Measurements from ENCODE around the gene NMNAT2. TPM values are rescaled to one million over a fixed set of nuclear protein-coding genes. Genes with fewer than 3 reads are reported as not detected.
"Not testable (repeated sequence)": the region's sequence is repeated elsewhere in the genome, so short reads cannot be mapped to it uniquely, and the experiment has no call there.

The NMNAT2 gene
- polyA plus RNA-seq, 4 donors = 2.2 to 4.2 (median 3.6) TPM

DNA sequence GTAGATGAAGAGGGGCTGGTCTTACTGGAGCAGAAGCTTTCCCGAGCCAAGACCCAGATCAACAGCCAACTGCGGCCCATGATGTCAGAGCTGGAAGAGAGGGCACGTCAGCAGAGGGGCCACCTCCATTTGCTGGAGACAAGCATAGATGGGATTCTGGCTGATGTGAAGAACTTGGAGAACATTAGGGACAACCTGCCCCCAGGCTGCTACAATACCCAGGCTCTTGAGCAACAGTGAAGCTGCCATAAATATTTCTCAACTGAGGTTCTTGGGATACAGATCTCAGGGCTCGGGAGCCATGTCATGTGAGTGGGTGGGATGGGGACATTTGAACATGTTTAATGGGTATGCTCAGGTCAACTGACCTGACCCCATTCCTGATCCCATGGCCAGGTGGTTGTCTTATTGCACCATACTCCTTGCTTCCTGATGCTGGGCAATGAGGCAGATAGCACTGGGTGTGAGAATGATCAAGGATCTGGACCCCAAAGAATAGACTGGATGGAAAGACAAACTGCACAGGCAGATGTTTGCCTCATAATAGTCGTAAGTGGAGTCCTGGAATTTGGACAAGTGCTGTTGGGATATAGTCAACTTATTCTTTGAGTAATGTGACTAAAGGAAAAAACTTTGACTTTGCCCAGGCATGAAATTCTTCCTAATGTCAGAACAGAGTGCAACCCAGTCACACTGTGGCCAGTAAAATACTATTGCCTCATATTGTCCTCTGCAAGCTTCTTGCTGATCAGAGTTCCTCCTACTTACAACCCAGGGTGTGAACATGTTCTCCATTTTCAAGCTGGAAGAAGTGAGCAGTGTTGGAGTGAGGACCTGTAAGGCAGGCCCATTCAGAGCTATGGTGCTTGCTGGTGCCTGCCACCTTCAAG is 174.8 kb downstream of the NMNAT2 start:
- DNase-seq (ENCODE audit: low read depth in 4 of 4, low spot score in 2 of 4) = no peak

DNA sequence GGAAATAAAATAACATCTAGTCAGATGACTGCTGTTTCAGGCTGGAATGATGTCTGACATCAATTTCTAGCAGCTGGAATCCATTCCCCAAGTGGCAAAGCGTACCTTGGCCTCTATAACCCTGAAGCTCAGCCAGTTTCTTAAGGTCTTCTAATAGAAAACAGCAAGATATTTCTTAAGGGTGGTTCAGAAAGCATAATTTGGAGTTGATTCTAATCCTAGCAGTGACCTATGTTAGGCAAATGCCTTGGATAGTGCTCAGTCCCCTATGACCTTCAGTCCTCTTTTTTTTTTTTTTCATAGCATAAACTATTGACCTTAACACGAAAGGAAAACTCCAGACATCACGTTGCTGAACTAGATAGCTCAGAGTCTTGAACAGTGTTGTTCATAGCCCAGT is 175.6 kb downstream of the NMNAT2 start:
- no peak for DNase-seq (ENCODE audit: low read depth in 4 of 4, low spot score in 2 of 4)

DNA sequence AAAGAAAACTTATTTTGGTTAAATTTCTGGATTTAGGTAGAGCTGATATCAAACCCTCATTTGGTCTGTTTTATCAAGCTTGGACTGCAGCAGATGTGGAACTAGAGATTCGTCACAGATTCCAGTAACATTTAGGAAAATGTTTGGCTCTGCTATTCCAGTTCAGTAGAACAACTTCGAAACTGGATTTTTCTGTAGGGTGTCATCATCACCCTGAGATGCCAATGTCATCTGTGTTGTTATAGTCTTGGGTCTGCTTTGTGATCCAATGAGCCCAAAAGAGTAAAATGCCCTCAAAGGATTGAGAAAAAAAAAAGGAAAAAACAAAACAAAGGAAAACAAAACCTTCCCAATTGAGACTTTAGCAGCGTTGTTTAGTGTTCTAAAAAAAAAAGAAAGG is 176.7 kb downstream of the NMNAT2 start:
- DNase-seq (ENCODE audit: low read depth in 4 of 4, low spot score in 2 of 4) = no peak

DNA sequence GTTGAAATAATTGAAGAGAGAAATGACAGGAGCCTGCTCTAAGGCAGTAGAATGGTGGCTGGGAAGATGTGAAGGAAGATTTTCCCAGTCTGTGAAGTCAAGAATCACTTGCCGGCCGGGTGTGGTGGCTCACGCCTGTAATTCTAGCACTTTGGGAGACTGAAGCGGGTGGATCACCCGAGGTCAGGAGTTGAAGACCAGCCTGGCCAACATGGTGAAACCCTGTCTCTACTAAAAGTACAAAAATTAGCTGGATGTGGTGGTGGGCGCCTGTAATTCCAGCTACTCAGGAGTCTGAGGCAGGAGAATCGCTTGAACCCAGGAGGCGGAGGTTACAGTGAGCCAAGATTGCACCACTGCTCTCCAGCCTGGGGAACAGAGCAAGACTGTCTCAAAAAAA is 177.3 kb downstream of the NMNAT2 start:
- not testable (repeated sequence) for DNase-seq (ENCODE audit: low read depth in 4 of 4, low spot score in 2 of 4)

DNA sequence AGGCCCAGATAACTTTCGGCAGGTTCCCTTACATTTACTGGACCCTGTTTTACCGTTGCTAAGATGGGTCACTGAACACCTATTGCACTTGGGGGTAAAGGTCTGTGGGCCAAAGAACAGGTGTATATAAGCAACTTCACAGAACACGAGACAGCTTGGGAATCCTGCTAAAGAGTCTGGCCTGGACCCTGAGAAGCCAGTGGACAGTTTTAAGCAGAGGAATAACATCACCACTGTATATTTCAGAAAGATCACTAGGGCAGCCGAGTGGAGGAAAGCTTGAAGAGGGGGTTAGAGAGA is 177.7 kb downstream of the NMNAT2 start:
- no peak for DNase-seq (ENCODE audit: low read depth in 4 of 4, low spot score in 2 of 4)

DNA sequence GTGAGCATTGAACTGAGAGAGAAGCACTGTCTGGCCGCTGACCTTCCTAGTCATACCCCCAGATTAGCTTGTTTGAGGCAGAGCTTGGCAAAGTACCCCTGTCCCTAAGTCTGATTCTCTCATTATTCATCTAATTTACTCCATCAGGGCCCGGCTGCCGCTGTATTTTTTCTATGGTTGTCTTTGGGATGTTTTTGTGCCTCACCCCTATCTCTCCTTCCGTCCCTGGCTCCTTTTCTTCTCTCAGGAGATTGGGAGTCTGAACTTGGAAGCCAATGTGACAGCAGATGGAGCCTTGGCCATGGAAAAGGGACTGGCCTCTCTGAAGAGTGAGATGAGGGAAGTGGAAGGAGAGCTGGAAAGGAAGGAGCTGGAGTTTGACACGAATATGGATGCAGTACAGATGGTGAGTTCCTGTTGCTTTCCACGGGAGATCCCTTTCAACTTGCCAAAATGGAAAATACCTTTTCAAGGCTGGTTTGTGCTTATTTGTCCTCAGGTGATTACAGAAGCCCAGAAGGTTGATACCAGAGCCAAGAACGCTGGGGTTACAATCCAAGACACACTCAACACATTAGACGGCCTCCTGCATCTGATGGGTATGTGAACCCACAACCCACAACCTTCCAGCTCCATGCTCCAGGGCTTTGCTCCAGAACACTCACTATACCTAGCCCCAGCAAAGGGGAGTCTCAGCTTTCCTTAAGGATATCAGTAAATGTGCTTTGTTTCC is 178.2 kb downstream of the NMNAT2 start:
- DNase-seq (ENCODE audit: low read depth in 4 of 4, low spot score in 2 of 4) = no peak

DNA sequence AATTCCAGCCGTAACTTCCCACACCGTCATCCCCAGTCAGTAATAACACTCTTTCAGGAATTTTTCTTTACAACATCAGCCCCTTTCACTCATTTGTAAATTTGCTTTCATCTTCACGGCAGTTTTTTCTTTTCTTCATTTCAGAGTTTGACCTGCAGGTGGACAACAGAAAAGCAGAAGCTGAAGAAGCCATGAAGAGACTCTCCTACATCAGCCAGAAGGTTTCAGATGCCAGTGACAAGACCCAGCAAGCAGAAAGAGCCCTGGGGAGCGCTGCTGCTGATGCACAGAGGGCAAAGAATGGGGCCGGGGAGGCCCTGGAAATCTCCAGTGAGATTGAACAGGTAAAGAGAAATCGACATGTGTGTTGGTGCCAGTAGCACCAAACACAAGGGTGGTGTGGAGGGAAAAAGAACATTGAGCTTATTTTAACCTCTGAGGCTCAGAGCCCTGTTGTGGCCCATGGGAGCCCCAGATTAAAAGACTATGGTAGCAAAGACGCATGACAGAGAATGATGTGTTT is 178.9 kb downstream of the NMNAT2 start:
- DNase-seq (ENCODE audit: low read depth in 4 of 4, low spot score in 2 of 4) = no peak

DNA sequence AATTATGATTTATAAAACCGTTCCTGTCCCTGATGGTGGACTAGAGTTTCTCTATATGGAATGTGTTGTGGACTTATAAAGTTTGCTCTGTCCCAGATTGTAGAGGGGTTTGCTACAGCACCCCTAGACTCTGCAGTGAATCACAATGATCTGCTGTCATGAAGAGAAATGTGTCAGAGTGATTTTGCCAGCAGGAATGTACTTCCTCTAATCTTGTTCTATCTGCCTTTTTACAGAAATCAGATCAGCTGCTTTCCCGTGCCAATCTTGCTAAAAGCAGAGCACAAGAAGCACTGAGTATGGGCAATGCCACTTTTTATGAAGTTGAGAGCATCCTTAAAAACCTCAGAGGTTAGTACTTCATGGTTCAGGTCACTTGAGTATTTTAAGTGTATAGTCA is 180.1 kb downstream of the NMNAT2 start:
- no peak for DNase-seq (ENCODE audit: low read depth in 4 of 4, low spot score in 2 of 4)

DNA sequence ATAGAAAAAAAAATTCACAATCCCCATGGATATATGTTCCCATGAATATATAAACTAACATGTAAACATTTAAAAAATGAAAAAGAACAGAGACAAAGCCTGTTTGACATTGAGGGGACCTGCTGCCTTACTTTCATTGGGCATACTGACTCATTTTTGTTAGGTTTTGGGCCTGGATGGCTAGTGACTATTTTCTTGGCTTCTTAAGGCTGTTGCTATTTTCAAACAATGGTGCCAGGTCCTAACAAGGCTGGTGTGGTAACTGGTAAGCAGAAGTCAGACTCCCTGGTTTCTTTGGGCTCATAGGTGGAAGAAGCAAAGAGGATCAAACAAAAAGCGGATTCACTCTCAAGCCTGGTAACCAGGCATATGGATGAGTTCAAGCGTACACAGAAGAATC is 181.1 kb downstream of the NMNAT2 start:
- DNase-seq (ENCODE audit: low read depth in 4 of 4, low spot score in 2 of 4) = no peak

DNA sequence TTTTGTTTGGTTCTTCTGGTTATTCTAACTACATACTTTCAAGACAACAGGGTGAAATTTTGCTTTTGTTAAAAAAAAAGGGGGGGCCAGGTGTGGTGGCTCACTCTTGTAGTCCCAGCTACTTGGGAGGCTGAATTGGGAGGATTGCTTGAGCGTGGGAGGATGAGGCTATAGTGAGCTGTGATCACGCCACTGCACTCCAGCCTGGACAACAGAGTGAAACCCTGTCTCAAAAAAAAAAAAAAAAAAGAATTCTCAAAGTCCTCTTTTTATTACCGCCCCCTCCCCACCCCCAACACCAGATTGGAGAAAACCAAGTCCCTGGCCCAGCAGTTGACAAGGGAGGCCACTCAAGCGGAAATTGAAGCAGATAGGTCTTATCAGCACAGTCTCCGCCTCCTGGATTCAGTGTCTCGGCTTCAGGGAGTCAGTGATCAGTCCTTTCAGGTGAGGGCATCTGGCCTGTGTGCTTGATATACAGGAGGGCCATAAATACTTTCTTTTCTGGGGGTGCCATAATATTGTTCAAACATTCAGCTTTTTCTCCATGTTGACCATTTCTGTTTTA is 181.9 kb downstream of the NMNAT2 start:
- DNase-seq (ENCODE audit: low read depth in 4 of 4, low spot score in 2 of 4) = no peak

DNA sequence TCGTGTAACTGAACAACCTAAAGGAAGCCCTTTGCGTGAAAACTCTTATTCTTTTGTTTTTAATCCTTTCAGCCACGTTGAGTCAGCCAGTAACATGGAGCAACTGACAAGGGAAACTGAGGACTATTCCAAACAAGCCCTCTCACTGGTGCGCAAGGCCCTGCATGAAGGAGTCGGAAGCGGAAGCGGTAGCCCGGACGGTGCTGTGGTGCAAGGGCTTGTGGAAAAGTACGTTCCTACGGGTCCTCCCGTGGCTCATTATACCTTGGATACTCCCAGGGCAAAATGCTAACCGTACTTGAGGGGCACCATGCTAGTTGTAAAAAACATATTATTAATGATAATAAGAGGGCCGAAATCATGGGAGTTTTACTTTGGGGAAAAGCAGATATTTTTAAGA is 182.7 kb downstream of the NMNAT2 start:
- no peak for DNase-seq (ENCODE audit: low read depth in 4 of 4, low spot score in 2 of 4)

DNA sequence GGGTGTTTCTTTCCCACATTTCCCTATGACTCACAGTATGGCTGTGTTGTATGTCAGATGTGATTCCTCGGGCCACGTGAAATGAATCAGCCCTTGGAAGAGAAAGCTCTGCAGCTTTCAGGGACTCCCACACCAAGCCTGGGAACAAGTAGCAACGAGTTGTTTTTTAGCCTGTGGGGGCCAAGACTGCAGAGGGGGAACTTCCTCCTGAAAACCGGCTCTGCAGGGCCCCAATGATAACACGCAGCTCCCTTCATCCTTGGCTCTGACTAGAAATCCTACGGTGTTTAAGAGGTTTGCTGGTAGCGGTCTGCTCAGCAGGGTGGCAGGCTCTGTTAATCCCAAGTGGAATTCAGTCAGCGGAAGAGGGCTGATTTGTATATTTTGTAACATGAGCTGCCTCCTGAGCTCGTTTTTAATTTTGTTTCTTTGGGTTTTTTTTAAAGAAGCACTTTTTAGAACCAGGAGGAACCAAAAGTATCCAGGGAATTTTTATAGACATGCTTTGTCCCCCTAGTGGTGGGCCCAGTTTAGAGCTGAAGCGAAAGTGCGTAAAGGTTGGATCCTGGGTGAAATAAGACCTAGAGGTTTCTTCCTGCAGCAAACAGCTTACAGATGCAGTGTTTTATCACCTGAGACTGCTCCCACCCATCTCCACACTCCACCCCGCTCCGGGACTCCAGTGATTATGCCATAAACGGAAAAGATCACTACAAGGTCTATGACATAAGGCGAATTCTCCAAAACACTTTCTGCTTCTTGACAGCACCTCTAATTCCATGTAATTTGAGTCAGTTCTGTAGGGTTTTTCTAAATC is 183.3 kb downstream of the NMNAT2 start:
- peak in 3 of 4 donors; percentile 63 to 72 (median 63) for DNase-seq (ENCODE audit: low read depth in 4 of 4, low spot score in 2 of 4)

DNA sequence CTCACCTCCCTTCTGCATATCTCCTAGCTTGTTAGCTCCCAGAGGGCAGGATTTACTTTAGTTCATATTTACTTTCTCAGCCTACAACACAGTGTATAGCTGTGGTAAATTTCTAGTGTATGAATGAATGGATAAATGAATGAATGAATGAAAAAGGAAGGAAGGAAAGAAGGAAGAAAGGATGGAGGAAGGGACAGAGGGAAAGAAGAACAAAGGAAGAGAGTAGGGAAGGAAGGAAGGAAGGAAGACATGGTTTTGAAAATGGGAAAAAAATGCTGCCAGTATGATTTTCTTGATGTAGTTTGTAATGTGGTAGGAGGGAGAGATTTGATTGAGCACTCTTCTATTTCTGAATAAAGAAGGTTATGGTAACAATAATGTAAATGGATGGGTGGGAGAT is 185.1 kb downstream of the NMNAT2 start:
- no peak for DNase-seq (ENCODE audit: low read depth in 4 of 4, low spot score in 2 of 4)

DNA sequence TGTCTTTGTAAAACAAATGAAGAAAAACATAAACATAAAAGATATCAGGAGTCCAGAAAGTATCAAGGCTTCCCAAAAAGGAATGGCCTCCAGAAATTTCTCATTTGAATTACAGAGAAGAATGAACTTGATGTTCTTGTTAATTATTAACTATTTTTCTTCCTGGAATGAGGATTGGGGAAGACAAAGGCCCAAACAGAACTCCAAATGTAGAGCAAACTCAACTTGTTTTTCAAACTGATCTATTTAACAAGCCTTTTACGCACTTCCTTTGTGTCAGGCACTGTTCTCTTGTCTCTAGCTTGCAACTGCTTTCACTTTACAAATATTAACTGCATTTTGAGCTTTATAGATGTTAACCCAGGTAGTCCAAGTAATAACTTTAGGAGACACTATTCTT is 186.6 kb downstream of the NMNAT2 start:
- DNase-seq (ENCODE audit: low read depth in 4 of 4, low spot score in 2 of 4) = no peak

DNA sequence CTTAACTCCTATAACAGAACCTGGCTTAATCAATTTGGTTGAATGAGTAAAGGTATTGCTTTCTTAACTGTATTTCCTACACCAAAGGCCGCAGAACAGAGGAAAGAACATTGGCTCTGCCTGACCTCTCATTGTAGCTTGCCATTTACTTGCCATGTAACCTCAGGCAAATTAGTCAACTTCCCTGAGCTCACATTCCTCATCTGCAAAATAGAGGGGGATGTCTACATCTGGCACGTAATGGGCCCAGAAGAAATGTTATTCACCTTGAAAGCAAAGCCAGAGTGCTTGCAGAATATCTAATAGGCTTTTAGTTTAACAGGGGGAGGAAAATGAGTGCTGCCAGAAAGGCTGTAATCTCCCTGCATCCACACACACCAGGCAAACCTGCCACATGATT is 187.8 kb downstream of the NMNAT2 start:
- no peak for DNase-seq (ENCODE audit: low read depth in 4 of 4, low spot score in 2 of 4)

DNA sequence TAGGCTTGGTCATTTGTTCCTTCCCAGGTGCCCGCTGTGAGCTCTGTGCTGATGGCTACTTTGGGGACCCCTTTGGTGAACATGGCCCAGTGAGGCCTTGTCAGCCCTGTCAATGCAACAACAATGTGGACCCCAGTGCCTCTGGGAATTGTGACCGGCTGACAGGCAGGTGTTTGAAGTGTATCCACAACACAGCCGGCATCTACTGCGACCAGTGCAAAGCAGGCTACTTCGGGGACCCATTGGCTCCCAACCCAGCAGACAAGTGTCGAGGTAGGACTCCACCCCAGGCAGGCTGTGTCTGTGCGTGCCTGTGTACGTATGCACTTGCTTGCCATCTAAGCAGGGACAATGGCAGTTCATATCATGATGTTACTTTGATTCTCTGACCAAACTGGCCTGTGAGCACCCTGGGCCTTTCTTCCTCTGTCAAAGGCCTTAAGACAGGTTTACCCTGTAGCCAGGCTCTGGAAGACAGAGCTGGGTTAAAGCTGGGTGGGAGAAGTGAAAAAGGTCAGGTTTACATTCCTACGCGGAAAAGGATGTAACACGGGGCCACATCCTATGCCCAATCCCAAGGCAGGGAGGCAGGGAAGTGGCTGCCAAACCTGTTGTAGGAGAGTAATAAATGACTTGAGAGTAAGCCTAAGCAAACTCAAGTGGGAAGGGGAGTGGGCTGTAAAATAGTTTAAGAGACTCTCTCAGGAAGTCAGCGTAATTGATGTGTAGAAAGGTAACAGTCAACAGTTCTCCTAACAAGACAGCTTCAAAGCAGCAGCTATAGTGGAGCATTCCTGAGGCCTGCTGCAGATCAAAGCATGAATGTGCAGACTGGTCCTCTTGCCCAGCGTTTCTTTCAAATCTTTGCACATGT is 189.6 kb downstream of the NMNAT2 start:
- no peak for DNase-seq (ENCODE audit: low read depth in 4 of 4, low spot score in 2 of 4)

DNA sequence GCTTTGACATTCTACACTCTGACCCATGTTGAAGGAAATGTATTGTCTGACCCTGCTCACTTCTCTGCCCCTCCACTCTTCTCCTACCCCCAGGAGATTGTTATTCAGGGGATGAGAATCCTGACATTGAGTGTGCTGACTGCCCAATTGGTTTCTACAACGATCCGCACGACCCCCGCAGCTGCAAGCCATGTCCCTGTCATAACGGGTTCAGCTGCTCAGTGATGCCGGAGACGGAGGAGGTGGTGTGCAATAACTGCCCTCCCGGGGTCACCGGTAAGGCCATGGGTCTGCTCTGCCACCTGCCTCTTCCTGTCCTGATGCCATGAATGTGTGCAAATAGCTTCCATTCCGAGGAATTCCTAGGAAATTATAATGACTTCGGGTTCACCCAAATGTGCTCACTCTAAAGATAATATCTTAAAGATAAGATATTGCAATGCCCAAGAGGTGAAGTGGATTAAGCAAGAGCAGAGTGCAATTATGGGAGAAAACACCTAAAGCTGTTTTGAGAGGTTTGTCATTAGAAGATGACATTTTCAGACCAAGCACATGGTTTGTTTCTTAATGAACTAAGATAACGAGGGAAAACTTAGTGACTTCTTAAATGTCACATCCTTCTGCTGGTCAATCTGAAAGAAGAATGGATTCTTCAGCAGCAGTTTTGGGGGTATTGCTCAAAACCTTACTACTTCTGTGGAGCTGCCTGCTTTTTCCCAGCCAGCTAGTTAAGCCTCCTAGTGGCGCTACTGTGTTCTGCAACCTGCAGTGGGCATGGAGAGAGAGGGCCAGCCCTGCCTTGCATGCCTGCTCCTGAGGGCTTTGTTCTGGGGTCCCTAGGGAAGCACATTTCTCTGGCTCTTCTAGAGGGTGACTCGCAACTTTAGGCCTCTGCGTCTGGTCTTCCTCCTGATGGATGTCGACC is 190.5 kb downstream of the NMNAT2 start:
- no peak for DNase-seq (ENCODE audit: low read depth in 4 of 4, low spot score in 2 of 4)

DNA sequence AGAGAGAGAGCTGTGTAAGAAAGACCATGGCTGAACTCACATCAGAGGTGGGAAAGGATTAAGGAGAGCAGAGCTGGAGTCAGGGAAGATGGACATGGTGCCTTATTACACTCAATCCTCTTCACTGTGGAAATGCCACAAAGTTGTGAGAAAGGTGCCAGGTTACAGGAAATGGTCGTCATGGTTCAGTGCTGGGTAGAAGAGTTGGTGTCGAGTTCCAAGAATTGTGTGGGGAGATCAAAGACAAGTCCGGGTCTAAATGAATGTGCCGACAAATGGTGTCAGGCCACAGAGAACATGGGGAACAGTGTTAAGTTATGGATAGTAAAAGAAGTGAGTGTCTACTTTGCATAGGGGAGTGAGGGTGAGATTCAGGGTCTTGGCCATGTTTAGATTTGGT is 191.2 kb downstream of the NMNAT2 start:
- DNase-seq (ENCODE audit: low read depth in 4 of 4, low spot score in 2 of 4) = peak in 3 of 4 donors; percentile 69 to 82 (median 76)

DNA sequence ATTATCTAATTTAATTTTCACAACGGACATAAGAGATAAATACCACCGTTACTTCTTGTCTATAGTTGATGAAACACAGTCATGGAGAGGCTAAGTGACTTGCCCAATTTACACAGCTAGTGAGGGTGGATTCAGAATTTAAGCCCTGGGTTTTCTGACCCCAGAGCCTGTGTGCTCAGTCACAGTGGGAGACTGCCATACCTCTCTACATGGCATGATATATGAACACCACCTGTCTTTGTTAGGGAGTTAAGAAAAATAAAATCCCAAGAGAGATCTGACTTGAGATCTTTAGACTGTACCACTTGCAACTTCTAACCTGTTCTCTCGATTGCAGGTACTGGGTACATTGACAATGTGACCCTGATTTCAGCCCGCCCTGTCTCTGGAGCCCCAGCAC is 191.8 kb downstream of the NMNAT2 start:
- DNase-seq (ENCODE audit: low read depth in 4 of 4, low spot score in 2 of 4) = no peak

Data from left renal cortex interstitium (tissue), 4 donors.